GM18907 (cell line): Measurements from ENCODE around the gene NOTCH2.
"Not testable (repeated sequence)": the region's sequence is repeated elsewhere in the genome, so short reads cannot be mapped to it uniquely, and the experiment has no call there.

Experiments
- ATAC-seq: cut with Tn5 transposase; IDR thresholded peaks from one replicate; pipeline ENCODE4 v1.9.1; 2021; ENCODE audit warnings: mild to moderate bottlenecking, moderate library complexity; ENCODE audit not compliant: unreplicated experiment

NOTCH2 gene

GRCh38 chr1:119975582-119976254, 93.7 kb downstream of the NOTCH2 start:
- ATAC-seq: not testable (repeated sequence)

DNA sequence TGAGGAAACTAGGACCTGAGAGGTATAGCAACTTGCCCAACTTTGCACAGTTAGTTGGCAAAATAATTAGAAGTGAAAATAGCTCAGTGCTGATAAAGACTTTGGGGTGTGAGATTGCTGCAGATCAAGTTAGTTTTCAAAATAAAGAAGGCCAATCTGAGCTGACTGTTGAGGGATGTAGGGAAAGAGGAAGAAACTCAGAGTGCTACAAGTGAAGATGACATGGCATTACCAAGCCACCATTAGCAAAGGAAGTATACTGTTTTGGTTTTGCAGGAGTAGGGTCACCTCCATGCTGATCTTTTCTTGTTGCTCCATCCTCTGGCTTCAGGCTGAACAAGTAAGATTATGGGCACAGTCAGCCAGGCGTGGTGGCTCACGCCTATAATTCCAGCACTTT, 94.5 kb downstream of the NOTCH2 start:
- ATAC-seq: no peak

GRCh38 chr1:119974013-119974412, 95.4 kb downstream of the NOTCH2 start:
- no peak for ATAC-seq

DNA sequence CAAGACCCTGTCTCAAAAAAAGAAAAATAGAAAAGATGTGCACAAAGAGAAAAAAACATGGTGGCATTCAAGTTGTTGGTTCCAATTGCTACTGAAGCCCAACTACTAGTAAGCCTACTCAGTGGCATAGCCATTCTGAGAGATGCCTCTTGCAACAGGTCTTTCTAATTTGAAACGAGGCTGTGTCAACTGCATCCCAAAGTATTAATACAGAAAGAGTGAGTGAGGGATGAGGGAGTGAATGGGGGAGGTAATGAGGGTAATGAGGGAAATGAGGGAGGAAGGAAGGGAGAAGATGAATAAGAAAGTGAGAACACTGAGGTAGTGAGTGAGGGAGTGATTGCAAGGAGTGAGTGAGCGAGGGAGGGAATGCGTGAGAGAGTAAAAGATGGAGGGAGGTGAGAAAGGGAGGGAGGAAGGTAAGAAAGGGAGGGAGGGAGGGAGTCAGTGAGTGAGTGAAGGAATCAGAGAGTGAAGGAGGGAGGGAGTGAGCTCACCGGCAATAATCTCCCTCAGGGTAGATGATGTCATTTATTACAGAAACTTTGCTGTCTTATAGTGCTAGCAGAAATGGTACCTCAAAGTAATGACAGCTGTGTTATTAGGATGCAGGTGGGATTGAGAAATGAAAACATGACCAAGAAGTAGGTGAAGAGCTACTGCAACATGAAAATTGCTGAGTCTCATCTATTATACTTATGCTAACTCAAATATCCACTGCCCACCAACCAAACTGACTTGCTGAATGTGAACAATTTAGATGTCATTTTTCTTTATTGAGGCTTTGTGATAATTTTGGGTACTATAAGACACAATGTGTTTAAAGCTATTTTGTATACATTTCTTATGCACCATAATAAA, 97.5 kb downstream of the NOTCH2 start:
- ATAC-seq: no peak

GRCh38 chr1:119968601-119969000, 100.9 kb downstream of the NOTCH2 start:
- ATAC-seq: no peak

- peak; percentile 83 for ATAC-seq
Measured at GRCh38 chr1:119968068-119968492, 101.4 kb downstream of the NOTCH2 start.

- ATAC-seq: no peak
Measured at GRCh38 chr1:119966681-119967080, 102.8 kb downstream of the NOTCH2 start.

DNA sequence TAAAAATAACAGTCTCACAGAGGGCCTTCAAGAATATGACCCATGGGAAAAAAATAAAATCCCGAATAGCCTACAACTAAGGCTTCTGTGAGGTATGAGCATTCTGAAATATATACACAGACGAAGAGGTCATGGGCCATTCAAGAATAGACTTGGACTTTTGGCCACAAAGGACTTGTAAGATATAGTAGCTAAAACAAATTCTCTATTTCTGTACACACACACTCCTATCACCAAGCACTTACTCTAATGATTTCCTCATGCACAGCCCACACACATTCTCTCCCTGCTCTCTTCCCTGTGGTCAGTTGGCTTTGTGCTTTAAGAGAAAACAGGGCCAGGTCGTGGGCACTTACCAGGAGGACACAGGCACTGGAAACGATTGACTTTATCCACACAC, 103.4 kb downstream of the NOTCH2 start:
- no peak for ATAC-seq

- no peak for ATAC-seq
Measured at GRCh38 chr1:119964673-119965363, 104.6 kb downstream of the NOTCH2 start.

GRCh38 chr1:119962296-119962968, 107.0 kb downstream of the NOTCH2 start:
- no peak for ATAC-seq

- no peak for ATAC-seq
Measured at GRCh38 chr1:119960501-119960900, 109.0 kb downstream of the NOTCH2 start.

DNA sequence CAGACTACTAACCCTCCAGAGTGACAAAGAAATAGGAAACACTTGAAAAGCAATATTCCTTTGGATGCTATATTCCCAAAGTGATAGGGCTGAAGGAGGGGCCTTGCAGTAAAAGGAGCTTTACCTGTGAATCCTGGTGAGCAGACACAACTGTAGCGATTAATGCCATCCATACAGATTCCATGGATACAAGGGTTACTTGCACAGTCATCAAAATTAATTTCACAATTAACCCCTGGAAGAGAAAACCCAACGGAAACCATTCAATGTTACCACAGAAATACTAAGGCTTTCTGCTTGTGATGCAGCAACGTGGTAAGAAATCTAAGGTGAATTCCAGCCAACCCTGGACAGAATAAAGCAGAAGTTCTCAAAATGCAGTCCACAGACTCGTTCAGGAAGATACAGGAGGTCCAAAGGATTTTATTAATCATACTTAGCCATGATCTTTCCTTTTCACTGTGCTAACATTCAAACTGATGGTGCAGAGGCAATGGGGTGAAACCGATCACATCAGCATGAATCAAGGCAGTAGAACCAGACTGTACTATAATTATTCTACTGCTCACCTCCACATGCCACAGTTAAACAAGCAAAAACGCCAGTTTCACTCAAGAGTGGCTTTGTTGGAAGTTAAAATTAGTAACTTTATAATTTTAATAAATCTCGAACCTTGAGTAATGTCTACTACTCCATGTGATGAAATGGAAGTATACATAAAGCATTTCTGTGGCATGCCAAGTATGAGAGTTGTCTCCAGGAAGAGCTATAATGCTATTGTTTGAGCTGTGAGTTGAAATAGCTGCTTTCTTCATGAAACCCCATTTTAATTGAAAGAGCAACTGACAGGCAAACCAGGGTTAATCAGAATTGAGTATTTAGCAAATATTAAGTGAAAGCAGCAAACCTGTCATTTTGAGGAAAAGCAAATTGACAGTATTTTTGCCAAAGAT, 109.9 kb downstream of the NOTCH2 start:
- ATAC-seq: no peak

- ATAC-seq: no peak
Measured at GRCh38 chr1:119958223-119958622, 111.2 kb downstream of the NOTCH2 start.

GRCh38 chr1:119956306-119956705, 113.2 kb downstream of the NOTCH2 start:
- ATAC-seq: no peak

DNA sequence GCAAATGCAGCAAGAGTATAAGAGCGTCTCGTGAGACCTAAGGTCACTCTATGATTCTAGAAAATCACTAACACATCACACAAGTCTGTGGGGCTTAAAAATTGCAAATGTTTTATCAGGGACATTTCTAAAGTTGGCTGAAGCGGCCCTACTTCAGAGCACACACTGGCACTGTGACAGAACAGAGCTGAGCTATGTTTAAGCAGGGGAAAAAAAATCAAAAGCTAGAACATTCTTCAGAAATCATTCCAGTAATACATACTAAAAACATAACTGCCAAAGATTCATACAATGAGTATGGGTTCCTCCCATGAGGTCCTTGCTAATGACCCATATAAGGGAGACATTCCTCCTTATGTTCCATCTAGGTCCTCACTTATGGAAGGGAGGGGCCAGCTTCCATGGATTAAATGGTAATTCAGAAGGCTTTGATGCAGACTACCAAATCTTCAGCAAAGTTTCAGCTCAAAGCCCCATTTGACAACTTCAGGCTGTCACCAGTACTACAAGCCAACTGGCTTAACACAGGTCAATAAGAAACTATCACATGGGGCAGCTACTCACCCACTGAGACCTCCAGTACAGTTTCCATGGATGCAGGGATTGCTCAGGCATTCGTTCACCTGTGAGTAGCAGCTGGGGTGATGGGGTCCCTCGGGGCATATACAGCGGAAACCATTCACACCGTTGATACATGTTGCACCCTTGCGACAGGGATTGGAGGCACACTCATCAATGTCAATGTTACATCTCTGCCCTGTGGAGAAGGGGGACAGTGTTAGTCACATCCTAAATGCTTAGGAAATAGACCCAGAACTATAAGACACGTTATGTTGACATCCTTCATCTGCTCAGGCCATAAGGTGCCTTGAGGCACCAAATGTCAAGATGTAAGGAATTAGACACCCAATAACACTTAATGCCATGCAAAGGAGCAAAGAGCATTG, 114.7 kb downstream of the NOTCH2 start:
- no peak for ATAC-seq

DNA sequence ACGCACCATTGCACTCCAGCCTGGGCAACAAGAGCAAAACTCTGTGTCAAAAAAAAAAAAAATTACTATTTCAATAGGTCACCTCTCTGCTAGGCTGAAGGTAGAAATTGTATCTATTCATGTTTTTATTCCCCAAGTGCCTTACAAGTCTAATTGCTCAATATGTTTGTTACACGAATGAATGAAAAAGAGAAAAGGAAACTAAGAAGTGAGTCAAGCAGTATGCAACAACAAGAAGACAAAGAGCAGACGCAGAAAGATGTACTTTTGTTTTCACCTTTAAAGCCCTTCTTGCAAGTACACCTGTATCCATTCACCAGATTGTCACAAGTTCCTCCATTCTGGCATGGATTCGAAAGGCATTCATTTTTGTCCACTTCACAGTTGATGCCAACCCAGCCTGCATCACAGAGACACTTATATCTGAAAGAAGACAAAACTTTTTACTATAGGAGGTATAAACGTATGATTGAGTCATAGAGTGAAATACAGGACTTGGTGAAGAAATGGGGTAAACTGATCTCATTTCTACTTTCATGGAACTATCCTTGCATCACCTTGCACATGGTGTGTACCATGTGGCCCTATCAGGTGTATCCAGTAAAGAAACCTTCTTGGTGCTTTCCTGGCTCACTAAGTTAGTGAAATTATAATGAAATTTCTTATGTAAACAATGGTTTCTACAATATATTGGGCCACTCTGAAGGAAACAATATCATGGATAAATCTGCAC, 116.0 kb downstream of the NOTCH2 start:
- ATAC-seq: no peak

DNA sequence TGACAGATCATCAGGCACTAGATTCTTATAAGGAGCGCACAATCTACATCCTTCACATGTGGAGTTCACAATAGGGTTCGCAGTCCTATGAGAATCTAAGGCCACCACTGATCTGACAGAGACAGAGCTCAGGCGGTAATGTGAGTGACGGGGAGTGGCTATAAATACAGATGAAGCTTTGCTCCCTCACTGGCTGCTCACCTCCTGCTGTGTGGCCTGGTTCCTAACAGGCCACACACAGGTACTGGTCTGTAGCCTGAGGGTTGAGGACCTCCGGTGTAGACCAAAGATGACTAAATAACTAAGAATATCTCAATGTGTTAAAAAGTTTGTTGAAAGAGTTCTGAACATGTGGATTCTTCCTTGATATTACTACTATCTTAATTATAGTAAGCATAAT, 117.0 kb downstream of the NOTCH2 start:
- ATAC-seq: no peak
